ACC112 (cell line): ENCODE measurements around the gene RFX6.

ENCODE experiments used
- H2AFZ ChIP-seq: fragments of 200-600 bp; sonication (generic); one replicate; pipeline ENCODE4 v1.6.0; 2017; ENCODE audit warnings: antibody characterized with exemption, low read length; ENCODE audit not compliant: unreplicated experiment
- H3K27ac ChIP-seq: fragments of 200-600 bp; sonication (generic); 2 replicates; pipeline ENCODE4 v1.5.1; 2014; ENCODE audit warnings: low read depth, mild to moderate bottlenecking, antibody characterized with exemption, low read length, moderate library complexity
- H3K27me3 ChIP-seq: fragments of 200-600 bp; sonication (generic); 2 replicates; pipeline ENCODE4 v1.6.1; 2014; ENCODE audit warnings: mild to moderate bottlenecking, antibody characterized with exemption, low read length, moderate library complexity, mixed read lengths; ENCODE audit not compliant: insufficient read depth
- H3K36me3 ChIP-seq: fragments of 200-600 bp; sonication (generic); 2 replicates; pipeline ENCODE4 v1.6.1; 2016; ENCODE audit warnings: mild to moderate bottlenecking, antibody characterized with exemption, low read length, moderate library complexity, mixed read lengths; ENCODE audit not compliant: insufficient read depth
- H3K4me1 ChIP-seq: fragments of 200-600 bp; sonication (generic); one replicate; pipeline ENCODE4 v1.6.1; 2016; ENCODE audit warnings: low read length, mixed read lengths; ENCODE audit not compliant: insufficient read depth, unreplicated experiment, control insufficient read depth
- H3K4me3 ChIP-seq: fragments of 200-600 bp; sonication (generic); 2 replicates; pipeline ENCODE4 v1.5.1; 2014; ENCODE audit warnings: mild to moderate bottlenecking, low read depth, low read length
- H3K79me2 ChIP-seq: fragments of 200-600 bp; sonication (generic); one replicate; pipeline ENCODE4 v1.6.0; 2016; ENCODE audit warnings: low read length; ENCODE audit not compliant: control insufficient read depth, unreplicated experiment, insufficient read depth

RFX6 gene

DNA sequence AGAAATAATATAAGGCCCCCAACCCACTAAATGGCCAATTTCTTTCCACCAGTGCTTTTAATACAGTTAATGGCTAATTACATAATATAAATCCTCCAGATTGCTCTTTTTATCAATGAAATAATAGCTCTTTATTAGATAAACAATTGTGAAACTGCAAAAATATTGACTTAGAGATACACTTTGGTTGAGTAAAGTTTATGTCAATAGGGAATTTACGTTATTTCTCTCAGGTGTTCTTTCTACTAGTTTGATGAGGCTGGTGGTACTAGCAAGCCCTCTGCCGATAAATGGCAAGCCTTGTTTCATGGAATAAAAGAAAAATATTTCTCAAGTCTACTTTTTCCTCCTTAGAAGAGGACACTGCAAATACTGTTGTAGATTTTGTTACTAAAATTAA, 18.9 kb downstream of the RFX6 start:
- Histone ChIP-seq H2AFZ (no peak overlapping the region), H3K4me1 (no peaks in the 10 kb centered on the region), H3K4me3 (no peak overlapping the region), H3K36me3 (no peaks in the 10 kb centered on the region), H3K79me2 (no peaks in the 10 kb centered on the region), H3K27me3 (peaks cover 30% of the 10 kb centered on the region), H3K27ac (no peak overlapping the region)

DNA sequence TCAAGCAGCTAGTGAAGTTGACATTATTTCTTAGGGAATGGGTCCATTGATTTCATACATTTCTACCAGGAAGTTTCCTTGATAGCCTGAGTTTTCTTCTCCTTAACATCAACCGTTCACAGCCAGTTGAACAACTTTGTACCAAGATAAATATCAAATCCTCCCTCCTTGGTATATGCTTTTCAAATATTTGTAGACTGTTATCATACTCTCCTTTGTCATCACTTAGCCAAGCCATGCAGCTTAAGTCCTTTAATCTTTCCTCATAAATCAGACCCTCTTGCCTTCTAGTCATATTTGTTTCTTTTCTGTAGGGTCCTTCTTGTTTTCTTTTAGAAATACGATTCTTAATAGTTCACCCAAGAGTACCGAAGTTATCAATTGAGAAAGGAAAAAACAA, 25.6 kb downstream of the RFX6 start:
- Histone ChIP-seq H3K27me3 (peaks cover 42% of the 10 kb centered on the region), H3K4me1 (no peaks in the 10 kb centered on the region), H3K27ac (no peak overlapping the region), H2AFZ (no peak overlapping the region), H3K79me2 (no peaks in the 10 kb centered on the region), H3K4me3 (no peak overlapping the region), H3K36me3 (no peaks in the 10 kb centered on the region)

DNA sequence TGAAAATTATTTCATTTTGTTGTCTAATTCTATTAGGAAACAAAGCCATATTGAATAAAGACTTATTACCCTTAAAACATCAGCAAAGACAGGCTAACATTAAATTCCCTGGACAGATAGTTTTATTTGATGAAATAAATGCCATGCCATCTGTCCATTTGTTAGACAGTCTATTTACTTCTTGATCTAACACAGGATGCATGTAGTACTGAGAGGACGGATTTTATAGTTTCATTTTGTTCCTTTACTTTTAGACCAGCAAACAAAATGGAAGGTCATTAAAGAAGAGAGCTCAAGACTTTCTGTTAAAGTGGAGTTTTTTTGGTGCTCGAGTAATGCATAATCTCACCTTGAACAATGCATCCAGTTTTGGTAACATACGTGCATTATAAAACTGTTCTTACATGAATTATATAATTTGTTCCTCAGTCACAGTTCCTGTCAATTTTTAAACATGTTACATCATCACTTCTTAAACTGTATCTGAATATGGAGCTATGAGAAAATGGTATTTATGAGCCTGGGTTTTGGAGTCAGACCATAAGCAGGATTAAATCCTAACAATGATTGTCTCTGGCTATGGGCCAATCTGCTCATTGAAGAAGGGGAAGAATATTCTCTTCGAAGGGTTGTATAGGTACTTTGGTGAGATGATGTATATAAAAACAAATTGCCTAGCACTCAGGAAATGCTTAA, 46.0 kb downstream of the RFX6 start:
- Histone ChIP-seq H3K27me3 (peaks cover 54% of the 10 kb centered on the region), H3K79me2 (no peaks in the 10 kb centered on the region), H3K4me3 (no peak overlapping the region), H3K36me3 (no peaks in the 10 kb centered on the region), H2AFZ (no peak overlapping the region), H3K27ac (no peak overlapping the region), H3K4me1 (no peaks in the 10 kb centered on the region)

DNA sequence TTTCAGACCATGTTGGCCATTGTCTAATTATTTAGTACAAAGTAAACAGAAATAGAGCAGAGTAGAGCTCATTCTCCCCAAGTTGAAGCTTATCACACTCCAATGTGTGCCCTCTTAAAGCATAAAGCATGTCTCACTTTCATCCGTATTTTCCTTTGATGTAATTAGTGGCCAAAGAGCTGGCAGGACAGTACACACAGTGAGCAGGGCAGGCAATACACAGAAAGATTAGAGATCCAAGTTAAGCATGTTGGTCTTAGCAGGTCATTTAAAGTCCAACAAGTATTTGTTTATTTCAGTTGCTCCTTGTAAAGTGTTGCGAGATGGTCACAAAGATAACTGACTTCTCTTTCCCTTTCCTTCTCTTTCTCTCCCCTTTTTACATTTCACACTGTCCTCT, 47.2 kb downstream of the RFX6 start:
- H3K27ac ChIP-seq = no peak overlapping the region

DNA sequence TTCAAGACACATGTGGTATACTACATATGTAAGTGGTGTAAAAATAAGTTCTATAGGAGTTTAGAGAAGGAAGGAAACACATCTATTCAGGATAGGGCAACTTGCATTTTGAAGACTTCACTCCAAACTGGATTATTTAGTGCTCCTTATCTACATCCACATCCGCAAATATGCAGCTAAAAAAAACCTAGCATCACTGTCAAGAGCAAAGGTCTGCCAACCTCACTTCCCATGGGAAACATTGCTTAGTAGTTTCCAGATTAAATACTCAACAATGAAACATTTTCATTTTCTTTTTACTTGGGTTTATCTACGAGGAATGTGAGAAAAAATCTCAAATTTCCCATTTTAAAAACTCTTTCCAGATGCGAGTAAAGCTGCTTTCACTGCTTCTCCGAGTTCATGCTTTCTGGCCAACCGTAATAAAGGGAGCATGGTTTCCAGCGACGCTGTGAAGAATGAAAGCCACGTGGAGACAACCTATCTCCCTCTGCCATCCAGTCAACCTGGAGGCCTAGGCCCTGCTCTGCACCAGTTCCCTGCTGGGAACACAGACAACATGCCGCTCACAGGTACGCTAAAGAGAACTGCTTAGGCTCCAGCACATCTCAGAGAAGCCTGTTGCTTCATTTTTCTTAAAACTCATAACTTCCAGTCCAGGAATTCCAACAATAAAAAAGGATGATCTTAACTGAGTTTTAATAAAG, 48.2 kb downstream of the RFX6 start:
- H3K27ac ChIP-seq = no peak overlapping the region
- no peaks in the 10 kb centered on the region for H3K79me2 ChIP-seq
- H3K4me3 ChIP-seq = no peak overlapping the region
- H2AFZ ChIP-seq = no peak overlapping the region
- H3K36me3 ChIP-seq = no peaks in the 10 kb centered on the region
- H3K27me3 ChIP-seq = peaks cover 48% of the 10 kb centered on the region
- H3K4me1 ChIP-seq = no peaks in the 10 kb centered on the region

More for the DNA sequence above, 47.2 kb downstream of the RFX6 start:
- H3K4me3 ChIP-seq = no peak overlapping the region
- H3K27me3 ChIP-seq = peaks cover 49% of the 10 kb centered on the region
- no peaks in the 10 kb centered on the region for H3K36me3 ChIP-seq
- no peaks in the 10 kb centered on the region for H3K79me2 ChIP-seq
- H2AFZ ChIP-seq = no peak overlapping the region
- no peaks in the 10 kb centered on the region for H3K4me1 ChIP-seq

DNA sequence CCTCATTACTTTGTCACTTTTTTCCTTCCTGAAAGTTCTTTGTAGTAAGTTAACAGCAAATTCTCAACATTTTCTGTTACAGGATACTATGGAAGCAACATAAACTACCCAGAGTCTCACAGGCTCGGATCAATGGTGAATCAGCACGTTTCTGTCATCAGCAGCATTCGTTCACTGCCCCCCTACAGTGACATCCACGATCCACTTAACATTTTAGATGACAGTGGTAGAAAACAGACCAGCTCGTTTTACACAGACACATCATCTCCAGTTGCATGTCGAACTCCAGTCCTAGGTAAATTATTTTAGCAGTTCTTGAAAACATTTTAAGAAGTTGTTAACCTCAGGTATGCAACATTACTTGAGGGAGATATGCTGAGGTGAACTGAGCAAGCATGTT, 51.6 kb downstream of the RFX6 start:
- Histone ChIP-seq H3K4me1 (no peaks in the 10 kb centered on the region), H3K79me2 (no peaks in the 10 kb centered on the region), H3K4me3 (no peak overlapping the region), H2AFZ (no peak overlapping the region), H3K27me3 (peaks cover 48% of the 10 kb centered on the region), H3K36me3 (no peaks in the 10 kb centered on the region), H3K27ac (no peak overlapping the region)

DNA sequence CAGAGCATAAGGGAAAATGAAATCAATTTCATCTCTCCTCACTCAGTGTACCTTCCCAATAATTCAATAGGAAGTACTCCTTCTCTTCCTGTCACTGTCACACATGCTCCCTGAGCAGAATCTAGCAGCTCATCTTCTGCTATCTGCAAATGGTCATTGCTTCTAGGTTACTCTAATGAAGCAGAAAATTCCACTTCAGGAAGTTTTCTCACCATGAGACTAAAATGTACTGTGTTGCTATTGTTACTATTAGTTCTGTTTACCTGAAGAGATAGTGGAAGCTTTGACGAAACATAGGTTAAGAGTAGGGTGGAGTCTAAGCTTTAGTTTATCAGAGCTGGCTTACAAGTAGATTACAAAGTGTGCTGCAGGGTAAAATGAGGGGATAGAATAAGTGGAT, 52.8 kb downstream of the RFX6 start:
- H3K4me1 ChIP-seq = no peaks in the 10 kb centered on the region
- no peak overlapping the region for H3K4me3 ChIP-seq
- H3K79me2 ChIP-seq = no peaks in the 10 kb centered on the region
- H3K27me3 ChIP-seq = peaks cover 46% of the 10 kb centered on the region
- no peaks in the 10 kb centered on the region for H3K36me3 ChIP-seq
- no peak overlapping the region for H2AFZ ChIP-seq
- no peak overlapping the region for H3K27ac ChIP-seq

DNA sequence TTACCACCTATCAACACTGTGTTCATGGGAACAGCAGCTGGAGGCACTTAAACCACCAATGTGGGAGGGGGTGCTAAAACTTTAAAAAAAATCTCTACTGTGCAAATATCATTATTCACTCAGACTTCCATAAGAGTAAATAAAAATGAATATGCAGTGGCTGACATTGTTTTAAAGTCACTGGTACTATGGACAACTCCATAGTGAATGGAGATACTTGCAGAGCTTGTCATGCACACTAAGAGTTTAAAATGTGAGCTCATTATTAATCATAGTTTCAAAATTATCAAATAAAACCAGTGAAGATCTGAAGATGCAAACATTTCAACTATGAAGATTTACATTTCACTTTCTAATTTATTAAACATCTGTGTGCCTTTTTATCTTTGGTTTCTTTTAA, 54.4 kb downstream of the RFX6 start:
- Histone ChIP-seq H2AFZ (no peak overlapping the region), H3K27me3 (peaks cover 51% of the 10 kb centered on the region), H3K36me3 (no peaks in the 10 kb centered on the region), H3K4me1 (no peaks in the 10 kb centered on the region), H3K4me3 (no peak overlapping the region), H3K79me2 (no peaks in the 10 kb centered on the region), H3K27ac (no peak overlapping the region)

DNA sequence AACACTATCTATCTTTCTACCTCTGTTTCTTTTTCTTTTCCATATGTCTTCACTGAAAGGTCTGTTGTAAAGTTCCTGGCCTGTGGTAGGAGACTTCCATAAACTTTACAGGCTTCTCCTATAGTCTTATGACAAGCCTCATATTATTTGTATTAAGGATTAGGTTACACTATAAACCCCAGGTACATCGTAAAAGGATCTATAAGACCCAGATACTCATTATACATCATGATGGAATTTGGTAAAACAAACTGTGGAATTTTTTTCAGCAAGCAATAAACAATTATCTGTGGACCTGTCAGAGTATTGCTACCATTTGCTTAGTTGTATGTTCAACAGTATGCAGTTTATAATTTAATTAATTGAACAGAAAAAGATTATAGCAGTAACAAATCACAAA, 55.5 kb downstream of the RFX6 start:
- Histone ChIP-seq H3K27ac (no peak overlapping the region), H3K4me1 (no peaks in the 10 kb centered on the region), H3K27me3 (peaks cover 57% of the 10 kb centered on the region)

DNA sequence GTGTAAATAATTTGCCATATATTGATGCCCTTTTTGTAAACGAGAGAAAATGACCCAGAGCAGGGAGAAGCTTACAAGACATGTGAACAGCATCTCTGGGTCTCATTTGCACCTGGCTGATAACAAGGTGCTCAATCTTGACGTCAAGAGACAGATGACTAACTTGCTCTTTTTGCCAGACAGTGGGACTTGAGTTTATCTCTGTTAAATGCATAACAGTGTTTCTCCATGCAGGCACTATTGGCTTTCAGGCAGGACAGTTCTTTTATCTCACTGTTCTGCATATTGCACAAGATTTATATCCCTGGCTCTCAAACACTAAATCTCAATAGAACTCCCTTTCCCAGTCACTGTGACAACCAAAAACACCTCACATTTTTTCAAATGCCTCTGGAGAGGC, 56.4 kb downstream of the RFX6 start:
- Histone ChIP-seq H3K27ac (no peak overlapping the region), H3K4me3 (no peak overlapping the region), H3K27me3 (peaks cover 57% of the 10 kb centered on the region), H3K36me3 (no peaks in the 10 kb centered on the region), H3K79me2 (no peaks in the 10 kb centered on the region), H2AFZ (no peak overlapping the region), H3K4me1 (no peaks in the 10 kb centered on the region)

More for the DNA sequence above, 55.5 kb downstream of the RFX6 start:
- H3K36me3 ChIP-seq = no peaks in the 10 kb centered on the region
- H3K4me3 ChIP-seq = no peak overlapping the region
- no peaks in the 10 kb centered on the region for H3K79me2 ChIP-seq
- H2AFZ ChIP-seq = no peak overlapping the region

DNA sequence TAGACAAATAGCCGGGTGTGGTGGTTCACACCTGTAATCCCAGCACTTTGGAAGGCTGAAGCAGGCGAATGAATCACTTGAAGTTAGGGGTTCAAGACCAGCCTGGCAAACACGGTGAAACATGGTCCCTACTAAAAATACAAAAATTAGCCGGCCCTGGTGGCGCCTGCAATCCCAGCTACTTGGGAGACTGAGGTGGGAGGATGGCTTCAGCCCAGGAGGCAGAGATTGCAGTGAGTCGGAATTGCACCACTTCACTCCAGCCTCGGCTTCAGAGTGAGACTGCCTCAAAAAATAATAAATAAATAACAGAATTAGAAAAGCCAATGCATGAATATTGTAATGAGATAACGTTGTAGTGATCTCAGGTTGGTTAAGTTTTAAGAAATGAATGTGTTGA, 61.3 kb downstream of the RFX6 start:
- Histone ChIP-seq H3K4me3 (no peak overlapping the region), H3K79me2 (no peaks in the 10 kb centered on the region), H3K27me3 (peaks cover 68% of the 10 kb centered on the region), H3K4me1 (no peaks in the 10 kb centered on the region), H2AFZ (no peak overlapping the region), H3K36me3 (no peaks in the 10 kb centered on the region), H3K27ac (no peak overlapping the region)
